Measurements from ENCODE around the gene PLXNA4. TPM values are rescaled to one million over a fixed set of nuclear protein-coding genes. Genes with fewer than 3 reads are reported as not detected.

PLXNA4 gene
- total and polyA plus RNA-seq, 2 donors from 2014 or later, result 0.17 to 3.5 TPM

DNA sequence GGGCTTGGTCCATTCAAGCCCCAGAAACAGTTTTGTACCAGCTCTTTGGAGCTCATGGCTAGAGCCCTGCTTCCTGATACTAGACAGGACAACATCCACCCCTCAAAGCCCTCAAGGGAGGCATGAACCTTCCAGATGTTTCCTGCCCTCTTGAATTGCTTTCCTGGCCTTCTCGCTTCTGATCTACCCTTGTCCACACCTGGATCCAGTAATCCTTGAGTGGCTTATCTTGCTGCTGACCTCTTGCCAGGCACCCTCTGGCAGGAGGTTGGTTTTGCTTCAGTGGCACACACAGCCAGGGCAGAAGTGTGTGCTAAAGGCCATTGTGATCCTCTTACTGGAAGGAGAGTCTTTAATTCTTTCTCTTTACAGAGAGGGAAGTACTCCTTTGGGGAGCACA lies 495.8 kb downstream of the PLXNA4 start:
- TF ChIP-seq, protein P1, sequence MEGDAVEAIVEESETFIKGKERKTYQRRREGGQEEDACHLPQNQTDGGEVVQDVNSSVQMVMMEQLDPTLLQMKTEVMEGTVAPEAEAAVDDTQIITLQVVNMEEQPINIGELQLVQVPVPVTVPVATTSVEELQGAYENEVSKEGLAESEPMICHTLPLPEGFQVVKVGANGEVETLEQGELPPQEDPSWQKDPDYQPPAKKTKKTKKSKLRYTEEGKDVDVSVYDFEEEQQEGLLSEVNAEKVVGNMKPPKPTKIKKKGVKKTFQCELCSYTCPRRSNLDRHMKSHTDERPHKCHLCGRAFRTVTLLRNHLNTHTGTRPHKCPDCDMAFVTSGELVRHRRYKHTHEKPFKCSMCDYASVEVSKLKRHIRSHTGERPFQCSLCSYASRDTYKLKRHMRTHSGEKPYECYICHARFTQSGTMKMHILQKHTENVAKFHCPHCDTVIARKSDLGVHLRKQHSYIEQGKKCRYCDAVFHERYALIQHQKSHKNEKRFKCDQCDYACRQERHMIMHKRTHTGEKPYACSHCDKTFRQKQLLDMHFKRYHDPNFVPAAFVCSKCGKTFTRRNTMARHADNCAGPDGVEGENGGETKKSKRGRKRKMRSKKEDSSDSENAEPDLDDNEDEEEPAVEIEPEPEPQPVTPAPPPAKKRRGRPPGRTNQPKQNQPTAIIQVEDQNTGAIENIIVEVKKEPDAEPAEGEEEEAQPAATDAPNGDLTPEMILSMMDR (IDR thresholded peaks at IDR 0.05; ENCODE audit: borderline replicate concordance, extremely low read depth, insufficient read depth), result no peak
- Histone ChIP-seq H3K4me1 (ENCODE audit: control insufficient read depth in 2 of 3, insufficient read depth in 2 of 3, low read depth in 1 of 3, low read length in 3 of 3) (no peaks in the 10 kb centered on the region), H3K27me3 (ENCODE audit: control insufficient read depth, insufficient read depth, low read length) (no peaks in the 10 kb centered on the region), H3K9me3 (ENCODE audit: control insufficient read depth in 2 of 3, insufficient read depth in 1 of 3, low read length in 3 of 3) (no peaks in the 10 kb centered on the region), H3K4me3 (ENCODE audit: low read length in 3 of 3) (no peak overlapping the region), H3K27ac (ENCODE audit: low read depth in 2 of 2, low read length in 2 of 2) (no peak overlapping the region), H3K36me3 (ENCODE audit: control insufficient read depth in 2 of 3, insufficient read depth in 3 of 3, low read length in 3 of 3) (no peaks in the 10 kb centered on the region), H3K9ac (ENCODE audit: low read length in 3 of 3) (no peak overlapping the region)
- FAIRE-seq, result no peak
- DNase-seq, result no peak
- intact Hi-C loops (cut with DNase I), result no loop called here

DNA sequence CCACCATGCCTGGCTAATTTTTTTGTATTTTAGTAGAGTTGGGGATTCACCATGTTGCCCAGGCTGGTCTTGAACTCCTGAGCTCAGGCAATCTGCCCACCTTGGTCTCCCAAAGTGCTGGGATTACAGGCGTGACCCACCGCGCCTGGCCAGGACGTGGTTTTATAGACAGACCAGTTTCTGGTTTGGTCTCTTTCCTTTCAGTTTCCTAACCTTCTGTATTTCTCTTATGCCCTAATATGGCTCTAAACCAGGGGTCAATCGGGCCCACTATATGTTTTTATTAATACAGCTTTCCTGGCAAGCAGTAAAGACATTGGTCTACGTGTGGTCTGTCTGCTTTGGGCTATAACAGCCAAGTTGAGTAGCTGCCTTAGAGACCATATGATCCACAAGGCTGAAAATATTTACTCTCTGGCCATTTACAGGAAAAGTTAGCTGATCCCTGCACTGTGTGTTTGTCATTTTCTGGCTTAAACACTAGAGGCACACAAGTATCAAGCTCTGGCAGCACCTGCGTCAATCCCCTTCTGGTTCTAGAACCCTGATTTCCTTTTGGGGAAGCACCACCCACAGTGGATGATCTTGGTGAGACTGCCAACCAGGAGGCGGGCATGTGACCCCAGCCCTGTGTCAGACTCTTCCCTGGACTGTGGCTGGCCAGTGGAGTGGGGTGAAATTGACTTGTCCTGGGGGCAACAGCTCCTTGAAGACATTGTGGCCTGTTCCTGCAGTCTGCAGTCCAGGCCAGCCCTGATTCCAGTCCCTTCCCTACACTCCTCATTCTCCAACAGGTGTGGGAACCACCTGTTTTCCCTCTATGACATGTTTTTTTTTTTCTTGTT lies 497.2 kb downstream of the PLXNA4 start:
- no peaks in the 10 kb centered on the region for H3K4me1 ChIP-seq (ENCODE audit: control insufficient read depth in 2 of 3, insufficient read depth in 2 of 3, low read depth in 1 of 3, low read length in 3 of 3)
- FAIRE-seq, result no peak
- no peaks in the 10 kb centered on the region for H3K27me3 ChIP-seq (ENCODE audit: control insufficient read depth, insufficient read depth, low read length)
- DNase-seq, result no peak
- H3K36me3 ChIP-seq (ENCODE audit: control insufficient read depth in 2 of 3, insufficient read depth in 3 of 3, low read length in 3 of 3), result no peaks in the 10 kb centered on the region
- H3K9me3 ChIP-seq (ENCODE audit: control insufficient read depth in 2 of 3, insufficient read depth in 1 of 3, low read length in 3 of 3), result no peaks in the 10 kb centered on the region
- TF ChIP-seq, protein P1 (IDR thresholded peaks at IDR 0.05; ENCODE audit: borderline replicate concordance, extremely low read depth, insufficient read depth), result no peak
- H3K27ac ChIP-seq (ENCODE audit: low read depth in 2 of 2, low read length in 2 of 2), result no peak overlapping the region
- intact Hi-C loops (cut with DNase I), result no loop called here
- no peak overlapping the region for H3K4me3 ChIP-seq (ENCODE audit: low read length in 3 of 3)
- H3K9ac ChIP-seq (ENCODE audit: low read length in 3 of 3), result no peak overlapping the region

DNA sequence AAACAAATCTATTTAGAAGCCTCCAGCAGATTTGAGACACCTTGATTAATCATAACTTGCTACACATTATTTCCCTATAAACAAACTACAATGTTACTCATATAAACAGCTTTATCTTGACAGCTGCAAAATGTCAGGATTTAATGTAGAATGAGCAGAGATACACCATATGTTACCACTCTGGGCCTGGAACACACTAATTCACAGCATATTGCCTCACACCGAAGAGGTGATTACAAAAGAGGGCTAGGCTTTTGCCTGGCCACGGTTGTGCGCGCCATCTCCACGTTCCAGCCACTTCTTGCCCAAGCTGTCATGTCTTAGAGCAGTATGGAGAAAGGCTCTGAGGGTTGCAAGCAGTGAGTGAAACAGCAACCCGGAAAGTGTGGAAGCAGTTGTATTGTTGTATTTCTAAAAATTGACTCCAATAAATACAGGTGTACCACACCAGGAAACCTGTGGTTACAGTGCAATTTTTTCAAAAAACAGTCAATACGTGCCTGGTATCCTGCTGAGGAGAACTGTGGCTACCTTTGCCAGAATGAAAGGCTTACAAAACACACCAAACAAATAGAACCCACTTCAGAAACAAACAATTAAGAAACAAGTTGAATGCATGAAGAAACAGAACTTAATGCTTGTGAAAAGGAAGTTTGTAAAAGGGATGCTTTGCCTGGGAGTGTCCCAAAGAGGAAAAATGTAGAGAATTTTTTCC lies 498.1 kb downstream of the PLXNA4 start:
- no peaks in the 10 kb centered on the region for H3K9me3 ChIP-seq (ENCODE audit: control insufficient read depth in 2 of 3, insufficient read depth in 1 of 3, low read length in 3 of 3)
- H3K4me1 ChIP-seq (ENCODE audit: control insufficient read depth in 2 of 3, insufficient read depth in 2 of 3, low read depth in 1 of 3, low read length in 3 of 3), result no peaks in the 10 kb centered on the region
- peak in 2 of 5 donors; percentile 41 to 77 for DNase-seq
- H3K4me3 ChIP-seq (ENCODE audit: low read length in 3 of 3), result no peak overlapping the region
- no peaks in the 10 kb centered on the region for H3K36me3 ChIP-seq (ENCODE audit: control insufficient read depth in 2 of 3, insufficient read depth in 3 of 3, low read length in 3 of 3)
- intact Hi-C loops (cut with DNase I), result no loop called here
- no peaks in the 10 kb centered on the region for H3K27me3 ChIP-seq (ENCODE audit: control insufficient read depth, insufficient read depth, low read length)
- no peak overlapping the region for H3K9ac ChIP-seq (ENCODE audit: low read length in 3 of 3)
- TF ChIP-seq, protein P1 (IDR thresholded peaks at IDR 0.05; ENCODE audit: borderline replicate concordance, extremely low read depth, insufficient read depth), result no peak
- FAIRE-seq, result no peak
- no peak overlapping the region for H3K27ac ChIP-seq (ENCODE audit: low read depth in 2 of 2, low read length in 2 of 2)
